Measurements from ENCODE around the gene DPCD.

Gene DPCD

GRCh38 chr10:101645659-101646058 lies 57.5 kb downstream of the DPCD start:
- no peaks in the 10 kb centered on the region for H3K36me3 ChIP-seq (ENCODE audit: insufficient read depth, low read length)
- DNase-seq (ENCODE audit: low read depth, low spot score) = no peak
- no peaks in the 10 kb centered on the region for H3K9me3 ChIP-seq (ENCODE audit: low read depth, low read length)
- no peak overlapping the region for H3K9ac ChIP-seq (ENCODE audit: insufficient read length)
- no peak overlapping the region for H3K4me3 ChIP-seq
- H3K27ac ChIP-seq = no peak overlapping the region
- TF ChIP-seq EZH2 (IDR thresholded peaks at IDR 0.05) (no peak), POLR2AphosphoS5 (IDR thresholded peaks at IDR 0.05; ENCODE audit: borderline replicate concordance, low read depth, low read length) (no peak), FOXP2 (optimal IDR thresholded peaks at IDR 0.05; ENCODE audit: control extremely low read depth, extremely low read length, insufficient read depth) (no peak)

- H3K36me3 ChIP-seq (ENCODE audit: insufficient read depth, low read length) = no peaks in the 10 kb centered on the region
- TF ChIP-seq POLR2AphosphoS5 (IDR thresholded peaks at IDR 0.05; ENCODE audit: borderline replicate concordance, low read depth, low read length) (no peak), EZH2 (IDR thresholded peaks at IDR 0.05) (no peak), FOXP2 (optimal IDR thresholded peaks at IDR 0.05; ENCODE audit: control extremely low read depth, extremely low read length, insufficient read depth) (no peak)
- no peak overlapping the region for H3K9ac ChIP-seq (ENCODE audit: insufficient read length)
Measured at GRCh38 chr10:101646364-101646763, 58.2 kb downstream of the DPCD start.

GRCh38 chr10:101647255-101647654 lies 59.1 kb downstream of the DPCD start:
- Histone ChIP-seq H3K4me3 (no peak overlapping the region), H3K9ac (ENCODE audit: insufficient read length) (no peak overlapping the region), H3K27ac (no peak overlapping the region), H3K9me3 (ENCODE audit: low read depth, low read length) (no peaks in the 10 kb centered on the region), H3K36me3 (ENCODE audit: insufficient read depth, low read length) (no peaks in the 10 kb centered on the region)
- no peak for TF ChIP-seq FOXP2 (optimal IDR thresholded peaks at IDR 0.05; ENCODE audit: control extremely low read depth, extremely low read length, insufficient read depth)
- TF ChIP-seq POLR2AphosphoS5 (IDR thresholded peaks at IDR 0.05; ENCODE audit: borderline replicate concordance, low read depth, low read length) = no peak
- TF ChIP-seq EZH2 (IDR thresholded peaks at IDR 0.05) = no peak
- DNase-seq (ENCODE audit: low read depth, low spot score) = no peak

More at GRCh38 chr10:101646364-101646763, 58.2 kb downstream of the DPCD start:
- Histone ChIP-seq H3K4me3 (no peak overlapping the region), H3K27ac (no peak overlapping the region), H3K9me3 (ENCODE audit: low read depth, low read length) (no peaks in the 10 kb centered on the region)
- DNase-seq (ENCODE audit: low read depth, low spot score) = no peak

GRCh38 chr10:101649525-101650085 lies 61.5 kb downstream of the DPCD start:
- DNase-seq (ENCODE audit: low read depth, low spot score) = no peak
- Histone ChIP-seq H3K9me3 (ENCODE audit: low read depth, low read length) (no peaks in the 10 kb centered on the region), H3K4me3 (no peak overlapping the region), H3K27ac (no peak overlapping the region), H3K9ac (ENCODE audit: insufficient read length) (no peak overlapping the region), H3K36me3 (ENCODE audit: insufficient read depth, low read length) (no peaks in the 10 kb centered on the region)
- TF ChIP-seq EZH2 (IDR thresholded peaks at IDR 0.05) = no peak
- no peak for TF ChIP-seq FOXP2 (optimal IDR thresholded peaks at IDR 0.05; ENCODE audit: control extremely low read depth, extremely low read length, insufficient read depth)
- no peak for TF ChIP-seq POLR2AphosphoS5 (IDR thresholded peaks at IDR 0.05; ENCODE audit: borderline replicate concordance, low read depth, low read length)

GRCh38 chr10:101650863-101651262 lies 62.7 kb downstream of the DPCD start:
- Histone ChIP-seq H3K9ac (ENCODE audit: insufficient read length) (no peak overlapping the region), H3K27ac (no peak overlapping the region), H3K36me3 (ENCODE audit: insufficient read depth, low read length) (no peaks in the 10 kb centered on the region), H3K9me3 (ENCODE audit: low read depth, low read length) (no peaks in the 10 kb centered on the region), H3K4me3 (no peak overlapping the region)
- TF ChIP-seq FOXP2 (optimal IDR thresholded peaks at IDR 0.05; ENCODE audit: control extremely low read depth, extremely low read length, insufficient read depth) (no peak), POLR2AphosphoS5 (IDR thresholded peaks at IDR 0.05; ENCODE audit: borderline replicate concordance, low read depth, low read length) (no peak), EZH2 (IDR thresholded peaks at IDR 0.05) (no peak)
- no peak for DNase-seq (ENCODE audit: low read depth, low spot score)

GRCh38 chr10:101651336-101651735 lies 63.2 kb downstream of the DPCD start:
- Histone ChIP-seq H3K36me3 (ENCODE audit: insufficient read depth, low read length) (no peaks in the 10 kb centered on the region), H3K9ac (ENCODE audit: insufficient read length) (no peak overlapping the region), H3K27ac (no peak overlapping the region), H3K4me3 (no peak overlapping the region), H3K9me3 (ENCODE audit: low read depth, low read length) (no peaks in the 10 kb centered on the region)
- no peak for DNase-seq (ENCODE audit: low read depth, low spot score)
- TF ChIP-seq FOXP2 (optimal IDR thresholded peaks at IDR 0.05; ENCODE audit: control extremely low read depth, extremely low read length, insufficient read depth) = no peak
- TF ChIP-seq POLR2AphosphoS5 (IDR thresholded peaks at IDR 0.05; ENCODE audit: borderline replicate concordance, low read depth, low read length) = no peak
- TF ChIP-seq EZH2 (IDR thresholded peaks at IDR 0.05) = no peak

GRCh38 chr10:101653536-101653935 lies 65.4 kb downstream of the DPCD start:
- DNase-seq (ENCODE audit: low read depth, low spot score) = no peak
- Histone ChIP-seq H3K36me3 (ENCODE audit: insufficient read depth, low read length) (no peaks in the 10 kb centered on the region), H3K9me3 (ENCODE audit: low read depth, low read length) (no peaks in the 10 kb centered on the region), H3K4me3 (no peak overlapping the region), H3K27ac (no peak overlapping the region), H3K9ac (ENCODE audit: insufficient read length) (no peak overlapping the region)
- TF ChIP-seq FOXP2 (optimal IDR thresholded peaks at IDR 0.05; ENCODE audit: control extremely low read depth, extremely low read length, insufficient read depth) (no peak), POLR2AphosphoS5 (IDR thresholded peaks at IDR 0.05; ENCODE audit: borderline replicate concordance, low read depth, low read length) (no peak), EZH2 (IDR thresholded peaks at IDR 0.05) (no peak)

GRCh38 chr10:101655570-101655969 lies 67.4 kb downstream of the DPCD start:
- Histone ChIP-seq H3K9me3 (ENCODE audit: low read depth, low read length) (no peaks in the 10 kb centered on the region), H3K9ac (ENCODE audit: insufficient read length) (no peak overlapping the region), H3K4me3 (no peak overlapping the region), H3K27ac (no peak overlapping the region), H3K36me3 (ENCODE audit: insufficient read depth, low read length) (no peaks in the 10 kb centered on the region)
- TF ChIP-seq FOXP2 (optimal IDR thresholded peaks at IDR 0.05; ENCODE audit: control extremely low read depth, extremely low read length, insufficient read depth) = no peak
- no peak for TF ChIP-seq EZH2 (IDR thresholded peaks at IDR 0.05)
- TF ChIP-seq POLR2AphosphoS5 (IDR thresholded peaks at IDR 0.05; ENCODE audit: borderline replicate concordance, low read depth, low read length) = no peak
- DNase-seq (ENCODE audit: low read depth, low spot score) = no peak

- TF ChIP-seq POLR2AphosphoS5 (IDR thresholded peaks at IDR 0.05; ENCODE audit: borderline replicate concordance, low read depth, low read length) (no peak), FOXP2 (optimal IDR thresholded peaks at IDR 0.05; ENCODE audit: control extremely low read depth, extremely low read length, insufficient read depth) (no peak), EZH2 (IDR thresholded peaks at IDR 0.05) (no peak)
- no peaks in the 10 kb centered on the region for H3K9me3 ChIP-seq (ENCODE audit: low read depth, low read length)
- H3K9ac ChIP-seq (ENCODE audit: insufficient read length) = no peak overlapping the region
- H3K36me3 ChIP-seq (ENCODE audit: insufficient read depth, low read length) = no peaks in the 10 kb centered on the region
- H3K4me3 ChIP-seq = no peak overlapping the region
- no peak overlapping the region for H3K27ac ChIP-seq
- DNase-seq (ENCODE audit: low read depth, low spot score) = no peak
Measured at GRCh38 chr10:101656890-101657289, 68.8 kb downstream of the DPCD start.

Data from SK-N-MC (cell line).